NCI-H446 treated with DMSO at 0.1 percent for 48 hours (cell line): Measurements from ENCODE around the gene AIF1.
A peak's percentile ranks its signal among the peaks of the same experiment; 100 is the strongest.
"Not testable (repeated sequence)": the region's sequence is repeated elsewhere in the genome, so short reads cannot be mapped to it uniquely, and the experiment has no call there.

ENCODE experiments used
- DNase-seq: peaks from one replicate; lab custom pipeline; 2025; lab: John Stamatoyannopoulos, UW

The AIF1 gene

GRCh38 chr6:31580807-31581433 is 34.1 kb upstream of the AIF1 start:
- DNase-seq = peak; percentile 39

GRCh38 chr6:31581434-31582229 is 33.4 kb upstream of the AIF1 start:
- no peak for DNase-seq

GRCh38 chr6:31582230-31582643 is 32.8 kb upstream of the AIF1 start, which contains the start of gene LTB:
Gene LTB, minus strand, starts transcription at chr6:31582424. Its CDS starts 7 bp downstream, at chr6:31582417.
- no peak for DNase-seq

GRCh38 chr6:31585491-31585890 is 29.5 kb upstream of the AIF1 start:
- DNase-seq = no peak

- DNase-seq = no peak
These were observed 29.0 kb upstream of the AIF1 start, which contains the start of gene LST1 for GRCh38 chr6:31586008-31586407. Gene LST1, plus strand, starts transcription at chr6:31586277. Its CDS starts 1,023 bp downstream, at chr6:31587300.

GRCh38 chr6:31586599-31587281 is 28.3 kb upstream of the AIF1 start:
- no peak for DNase-seq

GRCh38 chr6:31587791-31588777 is 26.9 kb upstream of the AIF1 start:
- DNase-seq = no peak

- DNase-seq = no peak
These were observed 26.0 kb upstream of the AIF1 start for GRCh38 chr6:31588871-31589650.

GRCh38 chr6:31590691-31591090 is 24.3 kb upstream of the AIF1 start:
- not testable (repeated sequence) for DNase-seq

GRCh38 chr6:31592396-31592771 is 22.6 kb upstream of the AIF1 start:
- no peak for DNase-seq

- no peak for DNase-seq
These were observed 18.0 kb upstream of the AIF1 start for GRCh38 chr6:31597006-31597405.

- DNase-seq = no peak
These were observed 7.7 kb upstream of the AIF1 start for GRCh38 chr6:31607317-31607716.

GRCh38 chr6:31609519-31610406 is 5.3 kb upstream of the AIF1 start:
- DNase-seq = no peak

- no peak for DNase-seq
These were observed 4.1 kb upstream of the AIF1 start for GRCh38 chr6:31610968-31611367.

GRCh38 chr6:31614075-31614619 is 887 bp upstream of the AIF1 start:
- no peak for DNase-seq

- DNase-seq = no peak
These were observed 714 bp downstream of the AIF1 start for GRCh38 chr6:31615748-31616147.

GRCh38 chr6:31617010-31617409 is 2.0 kb downstream of the AIF1 start:
- no peak for DNase-seq

- peak; percentile 99 for DNase-seq
These were observed 5.0 kb downstream of the AIF1 start for GRCh38 chr6:31619805-31620585.
